Stimulated activated CD8-positive, alpha-beta memory T cell treated with anti-CD3 and anti-CD28 coated beads, Interleukin-7, amount 100 ng/mL, for 48 hours (primary cell): ENCODE measurements around the gene KRTAP9-7.
"Not testable (repeated sequence)": the region's sequence is repeated elsewhere in the genome, so short reads cannot be mapped to it uniquely, and the experiment has no call there.

Experiments used
- DNase-seq, 2 donors: peaks; one replicate each; pipeline ENCODE4 v3.0.0-alpha.2; 2020; ENCODE audit warnings: low read depth in 1 of 2; ENCODE audit errors: extremely low read depth in 1 of 2

KRTAP9-7 gene

DNA sequence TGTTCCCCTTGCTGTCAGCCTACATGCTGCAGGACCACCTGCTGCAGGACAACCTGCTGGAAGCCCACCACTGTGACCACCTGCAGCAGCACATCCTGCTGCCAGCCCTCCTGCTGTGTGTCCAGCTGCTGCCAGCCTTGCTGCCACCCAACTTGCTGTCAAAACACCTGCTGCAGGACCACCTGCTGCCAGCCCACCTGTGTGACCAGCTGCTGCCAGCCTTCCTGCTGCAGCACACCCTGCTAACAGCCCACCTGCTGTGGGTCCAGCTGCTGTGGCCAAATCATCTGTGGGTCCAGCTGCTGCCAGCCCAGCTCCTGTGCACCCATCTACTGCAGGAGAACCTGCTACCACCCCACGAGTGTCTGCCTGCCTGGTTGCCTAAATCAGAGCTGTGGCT lies 4.2 kb upstream of the KRTAP9-7 start:
- not testable (repeated sequence) for DNase-seq

DNA sequence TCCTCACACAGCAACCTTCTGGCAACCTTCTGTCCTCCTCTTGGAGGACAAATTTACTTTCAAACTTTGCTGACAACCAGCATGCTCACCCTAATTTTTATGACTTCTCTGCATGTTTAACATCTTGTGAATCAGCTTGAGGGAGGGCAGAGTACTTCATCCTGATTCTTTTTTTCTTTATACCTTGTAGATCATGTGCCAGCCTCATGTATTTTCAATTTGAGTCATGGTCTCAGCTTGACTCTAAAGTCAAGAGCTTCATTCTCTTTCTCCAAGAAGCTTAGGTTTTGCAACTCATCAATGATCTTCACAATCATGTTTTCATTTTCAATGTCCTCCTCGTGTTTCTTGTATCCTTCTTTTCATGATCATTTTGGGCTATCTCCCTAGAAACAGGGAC lies 3.6 kb upstream of the KRTAP9-7 start:
- DNase-seq = no peak

DNA sequence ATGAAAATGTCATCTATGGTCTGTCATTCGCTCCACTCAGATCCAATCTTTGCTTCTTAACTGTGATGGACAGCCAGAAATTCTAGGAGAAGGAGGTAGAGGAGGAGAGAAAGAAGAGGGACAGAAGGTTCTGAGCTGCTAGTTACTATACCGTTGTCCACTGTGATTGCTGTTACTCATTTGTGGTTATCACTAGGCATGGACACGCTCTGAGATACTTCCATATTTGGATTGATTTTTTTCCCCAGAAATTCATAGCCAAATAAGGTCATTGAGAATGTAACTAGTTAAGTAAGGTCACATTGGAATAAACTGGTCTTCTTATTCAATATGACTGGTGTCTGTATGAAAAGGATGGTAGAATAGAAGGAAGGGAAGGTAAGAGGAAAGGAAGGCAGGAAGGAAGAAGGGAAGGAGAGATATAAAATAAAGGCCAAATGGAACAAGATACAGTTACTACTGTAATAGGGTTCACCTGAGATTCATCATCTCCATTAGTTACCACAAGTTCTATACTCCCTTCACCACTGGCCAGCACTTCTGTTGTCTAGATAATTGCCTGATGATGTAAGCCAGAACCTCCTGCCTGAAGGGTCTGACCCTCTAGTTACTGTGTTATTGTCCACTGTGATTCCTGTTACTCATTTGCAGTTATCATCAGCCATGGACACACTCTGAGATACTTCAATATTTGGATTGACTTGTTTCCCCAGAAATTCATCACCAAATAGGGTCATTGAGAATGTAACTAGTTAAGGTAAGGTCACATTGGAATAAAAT lies 2.9 kb downstream of the KRTAP9-7 start:
- DNase-seq = no peak

DNA sequence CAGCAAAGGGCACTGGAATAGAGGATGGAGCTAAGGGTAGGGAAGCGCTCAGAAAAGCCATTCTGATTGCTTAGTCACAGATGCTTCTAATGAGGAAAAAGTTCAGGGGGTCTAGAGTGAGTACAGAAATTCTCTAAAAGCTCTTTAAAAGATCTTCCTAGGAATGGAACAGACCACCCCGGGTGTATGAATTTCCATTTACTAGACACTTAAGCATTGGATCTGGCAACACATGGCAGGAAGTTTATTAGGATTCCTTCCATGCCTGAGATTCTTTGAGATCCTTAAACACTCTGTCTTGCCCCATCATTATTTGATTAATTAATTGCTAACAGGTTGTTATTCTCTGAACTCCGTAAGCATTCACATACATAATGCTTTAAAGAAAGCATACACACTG lies 8.5 kb downstream of the KRTAP9-7 start:
- no peak for DNase-seq

DNA sequence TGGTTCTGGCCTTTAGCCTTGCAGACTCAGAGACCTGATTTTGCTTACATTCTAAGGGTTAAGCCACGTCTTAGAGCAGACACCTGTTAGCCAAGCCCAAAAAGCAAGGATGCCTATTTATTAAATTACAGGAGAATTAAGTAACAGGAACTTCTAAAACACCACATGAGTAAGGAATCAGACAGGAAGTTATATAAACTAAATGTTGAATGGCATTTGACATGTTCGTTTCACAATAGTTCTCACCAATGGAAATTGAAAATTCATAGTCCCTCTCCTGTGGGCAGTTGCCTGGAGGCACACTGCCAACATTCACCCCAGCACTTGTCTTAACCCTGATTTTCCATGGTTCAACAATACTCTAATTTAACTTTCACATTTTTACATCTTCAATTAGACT lies 9.0 kb downstream of the KRTAP9-7 start:
- DNase-seq = no peak

DNA sequence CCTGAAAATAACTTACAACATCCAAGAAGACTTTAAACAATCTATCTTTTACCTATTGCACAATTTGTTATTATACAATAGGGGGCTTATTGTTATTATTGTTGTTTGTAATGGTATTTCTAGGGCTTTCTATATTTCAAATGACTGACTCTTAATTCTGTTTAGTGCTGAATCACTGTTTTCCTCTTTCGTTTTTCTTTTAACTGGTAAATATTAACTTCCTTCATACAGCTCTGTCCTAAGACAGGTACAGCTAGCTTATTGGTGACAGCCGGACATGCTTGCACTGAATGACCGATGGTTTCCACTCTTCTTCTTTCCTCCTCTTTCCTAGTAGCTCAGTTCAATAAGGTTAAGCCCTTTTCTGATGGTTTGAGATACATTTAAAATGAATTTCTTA lies 11.6 kb downstream of the KRTAP9-7 start:
- no peak for DNase-seq

DNA sequence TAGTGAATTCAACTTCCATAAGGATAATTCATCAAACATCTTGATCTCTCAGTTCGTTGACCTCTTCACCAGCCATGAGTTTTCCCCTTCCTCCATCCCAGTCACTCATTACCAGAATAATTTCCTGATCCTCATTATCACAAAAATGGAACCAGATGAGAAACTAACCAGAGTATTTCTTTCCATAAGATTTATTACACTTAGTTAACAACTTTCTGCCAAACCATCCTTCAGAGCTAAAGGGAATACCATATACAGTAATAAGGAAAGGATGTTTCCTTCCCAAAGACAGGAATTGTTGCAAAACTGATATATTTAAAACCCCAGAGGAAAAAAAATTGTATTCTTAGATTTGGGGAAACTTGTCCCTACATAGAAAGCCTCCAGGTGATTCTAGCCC lies 18.5 kb downstream of the KRTAP9-7 start:
- no peak for DNase-seq

DNA sequence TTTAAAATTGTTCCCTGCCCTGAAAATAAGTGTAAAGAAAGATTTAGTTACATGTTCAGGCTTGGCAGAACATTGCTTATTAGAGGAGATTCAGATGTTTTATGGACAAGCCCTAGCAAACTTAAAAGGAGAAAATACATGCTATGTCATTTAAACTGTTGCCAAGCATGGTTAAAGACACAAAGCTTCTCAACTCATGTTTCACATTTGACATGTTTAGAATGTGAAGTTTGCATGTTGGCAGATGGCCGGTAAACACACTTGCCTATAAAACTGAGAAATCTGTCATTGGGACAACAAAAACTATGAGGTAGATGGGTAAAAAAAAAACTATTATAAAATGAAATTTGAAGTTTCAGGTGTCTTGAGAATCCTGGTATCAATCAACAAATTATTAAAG lies 21.3 kb downstream of the KRTAP9-7 start:
- no peak for DNase-seq

DNA sequence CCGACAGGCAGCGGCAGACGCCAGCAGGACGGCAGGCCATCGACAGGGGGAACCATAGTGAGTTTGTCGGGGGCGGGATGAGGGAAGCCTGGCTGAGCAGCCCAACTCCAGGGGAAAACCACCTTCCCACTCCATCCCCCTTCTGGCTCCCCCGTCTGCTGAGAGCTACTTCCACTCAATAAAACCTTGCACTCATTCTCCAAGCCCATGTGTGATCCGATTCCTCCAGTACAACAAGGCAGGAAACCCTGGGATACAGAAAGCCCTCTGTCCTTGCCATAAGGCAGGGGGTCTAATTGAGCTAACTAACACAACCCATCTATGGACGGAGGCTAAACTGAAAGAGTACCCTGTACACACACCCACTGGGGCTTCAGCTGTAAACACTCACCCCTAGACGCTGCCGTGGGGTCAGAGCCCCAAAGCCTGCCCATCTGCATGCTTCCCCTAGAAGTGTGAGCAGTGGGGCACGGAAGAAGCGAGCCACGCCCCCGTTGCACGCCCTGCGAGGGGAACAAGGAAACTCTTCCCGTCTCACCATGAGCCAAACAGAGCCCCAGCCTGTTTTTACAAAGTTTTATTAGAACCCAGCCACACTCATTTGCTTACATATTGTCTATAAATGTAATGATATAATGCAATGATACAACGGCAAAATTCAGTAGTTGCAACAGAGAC lies 23.1 kb downstream of the KRTAP9-7 start:
- no peak for DNase-seq

DNA sequence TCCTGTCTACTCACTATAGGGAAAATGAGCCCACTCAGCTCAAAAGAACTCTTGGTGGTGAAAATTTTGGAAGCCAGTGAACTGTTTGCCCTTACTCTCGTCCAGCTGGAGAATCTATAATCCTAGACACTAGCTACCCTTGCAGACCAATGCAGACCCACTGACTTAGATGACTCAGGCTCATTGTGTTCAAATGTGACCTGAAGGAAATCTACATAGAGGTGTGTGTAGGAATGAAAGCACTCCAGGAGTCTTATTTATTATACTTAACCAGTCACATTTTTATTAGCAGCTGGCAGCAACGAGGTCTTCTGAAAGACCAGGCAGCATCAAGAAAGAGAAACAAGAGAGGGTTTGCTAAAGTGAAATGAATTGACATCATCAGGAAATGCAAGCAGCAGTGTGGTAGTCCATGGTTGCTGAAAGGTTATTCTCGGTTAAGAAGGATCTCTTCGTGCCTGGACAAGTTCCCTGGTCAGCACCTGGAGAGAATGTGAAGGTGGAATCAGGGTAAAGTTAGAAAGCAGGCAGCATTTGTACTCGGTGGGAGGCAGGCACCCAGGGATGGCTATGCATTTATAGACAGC lies 25.8 kb downstream of the KRTAP9-7 start:
- DNase-seq = no peak

DNA sequence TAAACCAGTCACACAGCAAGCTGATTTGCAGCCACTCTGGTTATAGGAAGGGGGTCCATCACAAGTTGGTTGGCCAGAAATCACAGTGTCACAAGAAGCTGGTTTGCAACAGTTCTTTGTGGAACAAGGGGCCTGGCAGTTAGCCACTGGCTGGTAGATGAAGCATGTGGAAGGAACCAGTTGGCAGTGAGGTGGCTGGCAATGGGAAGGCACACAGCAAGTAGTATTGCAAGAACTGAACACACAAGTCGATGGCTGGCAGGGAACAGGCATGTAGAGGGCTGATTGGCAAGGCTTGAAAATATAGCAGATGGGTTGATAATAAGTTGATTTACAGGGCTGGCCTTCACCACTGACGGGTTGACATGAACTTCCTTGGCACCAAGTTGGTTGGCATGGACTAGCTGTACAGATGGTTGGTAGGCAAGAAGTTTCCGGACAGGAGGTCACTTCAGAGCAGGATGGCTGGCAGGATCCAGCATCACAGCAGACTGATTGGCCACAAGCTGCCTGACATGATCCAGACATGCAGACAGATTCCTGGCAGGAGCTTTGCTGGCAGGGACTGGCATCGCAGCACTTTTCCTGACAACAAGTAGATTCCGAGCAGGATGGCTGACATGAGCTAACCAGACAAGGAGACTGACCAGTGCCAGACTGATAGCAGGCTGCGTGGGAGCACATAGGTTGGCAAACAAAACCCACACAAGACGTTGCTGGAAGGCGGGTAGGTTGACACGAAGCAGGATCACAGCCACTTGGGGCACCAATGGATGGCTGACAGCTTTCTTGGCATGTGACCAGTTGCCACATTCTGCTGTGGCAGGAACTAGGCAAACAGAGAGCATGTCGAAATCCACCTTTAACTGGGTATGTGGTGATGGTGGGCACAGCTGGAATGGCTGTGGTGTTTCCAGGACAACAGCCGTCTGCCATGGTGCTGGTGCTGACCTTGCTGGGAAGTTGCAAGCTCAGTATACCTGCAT lies 26.7 kb downstream of the KRTAP9-7 start, which contains the start of gene KRTAP29-1:
KRTAP29-1 (minus strand) TSS at position 936 of the 986 bp plus-strand sequence; CDS start at position 936, 0 bp downstream.
- no peak for DNase-seq

DNA sequence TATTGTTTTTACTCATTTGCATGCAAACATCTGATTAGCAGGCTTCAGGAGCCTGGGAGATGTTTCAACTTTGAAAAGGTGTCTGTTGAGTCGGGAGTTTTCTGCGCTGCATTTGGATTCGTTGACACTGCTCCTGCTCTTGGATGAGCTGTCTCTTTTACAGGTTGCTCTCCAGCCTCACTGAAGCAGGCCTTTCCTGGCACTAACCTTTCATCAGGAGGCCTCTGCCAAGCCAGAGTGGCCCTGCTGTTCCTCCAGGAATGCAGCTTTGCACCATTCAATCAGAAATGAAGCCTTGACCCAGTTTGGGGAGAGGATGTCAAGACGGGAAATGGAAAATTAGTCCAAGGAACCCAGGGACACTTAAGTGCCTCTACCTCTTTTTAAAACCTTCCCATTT lies 27.5 kb downstream of the KRTAP9-7 start:
- DNase-seq = no peak

DNA sequence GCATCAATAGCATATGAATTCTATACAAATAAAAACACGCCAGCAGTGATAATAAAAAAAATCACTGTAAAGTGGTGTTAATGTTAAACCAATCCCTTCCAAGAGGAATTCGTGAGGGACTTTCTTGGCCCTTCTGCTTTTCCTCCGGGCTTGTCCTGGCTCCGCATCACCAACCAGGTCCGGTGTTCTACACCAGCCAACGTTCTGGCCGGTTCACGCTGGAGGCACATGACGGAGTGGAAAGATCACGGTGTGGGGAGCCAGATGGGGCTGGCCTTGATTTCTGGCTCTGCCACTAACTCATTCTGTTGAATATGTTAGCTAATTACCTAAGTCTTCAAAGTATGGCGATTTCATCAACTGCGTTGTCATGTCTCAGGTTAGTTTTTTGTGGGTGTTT lies 28.6 kb downstream of the KRTAP9-7 start:
- no peak for DNase-seq

DNA sequence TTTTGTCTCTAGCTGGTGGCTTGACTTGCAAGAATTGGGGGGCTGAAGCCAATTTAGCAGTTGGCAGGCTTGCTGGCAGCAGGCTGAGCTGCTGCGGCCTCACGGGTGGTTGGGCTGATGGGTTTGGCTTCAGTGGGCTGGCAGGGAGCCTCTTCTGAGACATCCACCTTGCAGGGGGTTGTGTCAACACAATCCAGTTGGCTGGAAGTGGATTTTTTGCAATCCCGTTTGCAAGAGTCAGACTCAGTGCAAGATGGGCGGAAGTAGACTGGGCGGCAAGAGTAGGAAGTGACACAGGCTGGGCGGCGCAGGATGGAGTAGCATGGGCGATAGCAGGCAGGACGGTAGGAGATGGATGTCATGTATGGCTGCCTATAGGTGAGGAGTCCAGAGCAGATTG lies 32.1 kb downstream of the KRTAP9-7 start:
- DNase-seq = no peak

DNA sequence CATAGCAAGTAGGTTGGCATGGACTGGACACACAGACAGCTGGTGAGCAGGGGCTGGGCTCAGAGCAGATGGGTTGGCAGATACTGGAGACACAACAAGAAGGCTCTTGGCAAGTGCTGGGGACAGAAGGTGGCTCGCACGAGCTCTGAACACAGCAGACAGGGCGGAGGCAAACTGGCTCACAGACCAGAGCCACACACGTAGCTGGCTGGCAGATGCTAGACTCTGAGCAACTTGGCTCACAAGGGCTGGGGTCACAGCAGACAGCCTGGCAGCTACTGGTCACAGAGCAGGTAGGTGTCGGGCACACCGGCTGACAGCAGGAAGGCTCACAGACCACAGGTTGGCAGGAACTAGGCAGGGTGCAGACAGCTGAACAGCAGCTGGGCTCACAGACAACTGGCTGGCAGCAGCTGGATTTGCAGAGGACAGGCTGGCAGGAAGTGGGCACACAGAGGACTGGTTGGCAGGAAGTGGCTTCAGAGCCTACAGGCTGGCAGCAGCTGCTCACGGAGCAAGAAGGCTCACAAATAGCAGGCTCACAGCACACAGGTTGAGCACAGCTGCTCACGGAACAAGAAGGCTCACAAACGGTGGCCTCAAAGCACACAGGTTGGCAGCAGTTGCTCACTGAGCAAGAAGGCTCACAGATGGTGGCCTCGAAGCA lies 32.9 kb downstream of the KRTAP9-7 start:
- DNase-seq = peak in 1 of 2 donors; percentile 41

DNA sequence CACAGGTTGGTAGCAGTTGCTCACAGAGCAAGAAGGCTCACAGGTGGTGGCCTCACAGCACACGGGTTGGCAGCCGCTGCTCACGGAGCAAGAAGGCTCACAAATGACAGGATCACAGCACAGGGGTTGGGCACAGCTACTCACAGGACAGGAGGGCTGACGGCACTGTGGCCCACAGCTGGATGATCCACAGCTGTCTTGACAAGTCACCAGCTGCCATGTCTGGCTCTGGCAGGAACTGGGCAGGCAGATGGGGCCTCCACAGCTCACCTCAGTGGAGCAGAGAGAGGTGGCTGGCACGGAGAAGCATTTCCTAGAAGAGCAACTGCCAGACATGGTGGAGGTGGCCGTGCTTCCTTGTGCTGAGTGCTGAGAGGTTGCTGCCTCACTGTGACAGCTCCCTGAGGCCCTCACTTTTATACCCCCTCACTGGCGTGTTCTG lies 33.4 kb downstream of the KRTAP9-7 start, which contains the start of gene KRTAP16-1:
KRTAP16-1 (minus strand) TSS at position 392 of the 442 bp plus-strand sequence; CDS start at position 336, 56 bp downstream.
- DNase-seq = no peak

DNA sequence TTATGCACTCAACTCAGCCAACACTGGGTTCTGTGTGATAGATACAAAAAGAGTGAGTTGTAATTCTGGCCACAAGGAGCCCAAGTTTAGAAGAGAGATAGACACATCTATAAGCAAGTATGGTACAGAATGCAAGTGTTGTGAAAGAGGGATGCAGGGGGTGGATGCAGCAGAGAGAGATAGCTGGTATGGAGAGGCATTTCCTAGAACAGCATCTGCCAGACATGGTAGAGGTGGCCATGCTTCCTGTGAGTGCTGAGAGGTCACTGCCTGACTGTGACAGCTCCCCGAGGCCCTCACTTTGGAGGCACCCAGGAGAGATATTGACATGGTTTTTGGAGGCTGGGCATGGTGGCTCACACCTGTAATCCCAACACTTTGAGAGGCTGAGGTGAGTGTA lies 35.6 kb downstream of the KRTAP9-7 start:
- DNase-seq = no peak

DNA sequence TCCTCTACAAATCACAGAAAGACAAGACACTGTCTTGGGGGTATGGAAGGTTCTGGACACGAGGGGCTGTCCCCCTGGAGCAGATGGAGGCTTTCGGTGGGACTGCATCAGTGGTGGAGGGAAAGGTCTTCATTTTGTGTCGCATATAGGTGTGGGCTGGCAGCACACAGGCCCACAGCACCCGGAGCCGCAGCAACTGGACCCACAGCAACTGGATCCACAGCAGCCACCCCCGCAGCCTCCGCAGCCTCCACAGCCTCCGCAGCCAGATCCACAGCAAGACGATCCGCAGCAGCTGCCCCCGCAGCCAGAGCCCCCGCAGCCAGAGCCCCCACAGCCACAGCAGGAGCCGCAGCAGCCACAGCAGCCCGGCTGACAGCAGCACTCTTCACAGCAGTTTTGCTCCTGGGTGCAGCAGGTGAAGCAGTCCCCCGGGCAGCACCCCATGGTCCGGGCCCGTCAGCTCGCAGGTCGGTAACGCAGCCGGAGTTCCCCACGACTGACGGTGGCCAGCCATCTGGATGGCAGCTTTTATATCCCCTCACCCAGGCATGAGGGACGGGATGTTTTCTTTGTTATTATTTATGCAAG lies 39.8 kb downstream of the KRTAP9-7 start, which contains the start of gene KRTAP17-1:
KRTAP17-1 (minus strand) TSS at position 507 of the 591 bp plus-strand sequence; CDS start at position 447, 60 bp downstream.
- no peak for DNase-seq

DNA sequence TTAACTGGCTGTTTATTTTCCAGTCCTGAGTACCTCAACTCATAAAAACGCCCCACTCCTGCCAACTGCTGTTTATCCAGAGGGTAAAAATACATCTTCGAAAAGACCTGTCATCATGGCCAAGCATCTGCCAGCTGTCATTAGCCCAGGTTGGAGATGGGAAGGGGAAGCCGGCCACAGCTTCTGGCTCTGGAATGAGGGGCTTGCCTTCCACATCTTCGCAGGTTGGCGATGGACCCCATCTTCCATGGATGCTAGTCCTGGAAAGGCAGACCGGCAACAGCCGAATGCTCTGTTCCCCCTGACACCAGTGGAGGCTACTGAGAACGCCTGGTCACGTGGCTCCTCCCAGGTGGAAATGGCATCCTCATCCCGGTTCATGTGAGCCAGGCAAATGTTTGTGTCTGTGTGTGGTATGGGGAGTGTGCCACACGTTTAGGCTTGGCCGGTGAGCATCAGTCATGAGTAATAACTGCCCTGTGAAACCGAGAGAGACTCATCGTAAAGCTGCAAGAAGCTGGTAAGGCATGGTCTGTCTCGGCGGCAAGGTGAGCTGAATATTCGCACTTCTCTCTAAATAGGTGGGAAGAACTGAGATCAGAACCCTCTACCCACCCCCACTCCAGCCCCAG lies 40.4 kb downstream of the KRTAP9-7 start:
- no peak for DNase-seq
